GM21526 (cell line): Measurements from ENCODE around the gene ABCC2.
"Not testable (repeated sequence)": the region's sequence is repeated elsewhere in the genome, so short reads cannot be mapped to it uniquely, and the experiment has no call there.

Source experiments
- ATAC-seq: cut with Tn5 transposase; IDR thresholded peaks from one replicate; pipeline ENCODE4 v1.9.1; 2021; ENCODE audit warnings: moderate library complexity; ENCODE audit not compliant: unreplicated experiment, low FRiP score

ABCC2 gene

GRCh38 chr10:99850767-99851340 lies 68.4 kb downstream of the ABCC2 start:
- no peak for ATAC-seq

- ATAC-seq, result no peak
These were observed 69.4 kb downstream of the ABCC2 start for GRCh38 chr10:99851825-99852224.

- no peak for ATAC-seq
These were observed 70.2 kb downstream of the ABCC2 start for GRCh38 chr10:99852481-99853213.

GRCh38 chr10:99853655-99854054 lies 71.2 kb downstream of the ABCC2 start:
- no peak for ATAC-seq

GRCh38 chr10:99854860-99855259 lies 72.4 kb downstream of the ABCC2 start:
- ATAC-seq, result no peak

- no peak for ATAC-seq
These were observed 73.1 kb downstream of the ABCC2 start for GRCh38 chr10:99855479-99856071.

GRCh38 chr10:99858849-99859248 lies 76.4 kb downstream of the ABCC2 start:
- no peak for ATAC-seq

GRCh38 chr10:99859585-99859984 lies 77.1 kb downstream of the ABCC2 start:
- no peak for ATAC-seq

GRCh38 chr10:99860466-99860865 lies 78.0 kb downstream of the ABCC2 start:
- no peak for ATAC-seq

- not testable (repeated sequence) for ATAC-seq
These were observed 81.2 kb downstream of the ABCC2 start for GRCh38 chr10:99863535-99864240.

GRCh38 chr10:99867250-99867649 lies 84.8 kb downstream of the ABCC2 start:
- ATAC-seq, result not testable (repeated sequence)

GRCh38 chr10:99869581-99870122 lies 87.2 kb downstream of the ABCC2 start:
- ATAC-seq, result no peak

- ATAC-seq, result no peak
These were observed 87.8 kb downstream of the ABCC2 start for GRCh38 chr10:99870123-99870730.

- no peak for ATAC-seq
These were observed 90.1 kb downstream of the ABCC2 start for GRCh38 chr10:99872367-99873162.

- ATAC-seq, result no peak
These were observed 91.4 kb downstream of the ABCC2 start for GRCh38 chr10:99873846-99874245.

- ATAC-seq, result no peak
These were observed 92.1 kb downstream of the ABCC2 start for GRCh38 chr10:99874341-99875085.

GRCh38 chr10:99875473-99875872 lies 93.0 kb downstream of the ABCC2 start:
- ATAC-seq, result no peak

GRCh38 chr10:99880080-99880835 lies 97.8 kb downstream of the ABCC2 start:
- ATAC-seq, result no peak
